Measurements from ENCODE around the gene MAB21L3.

The MAB21L3 gene

DNA sequence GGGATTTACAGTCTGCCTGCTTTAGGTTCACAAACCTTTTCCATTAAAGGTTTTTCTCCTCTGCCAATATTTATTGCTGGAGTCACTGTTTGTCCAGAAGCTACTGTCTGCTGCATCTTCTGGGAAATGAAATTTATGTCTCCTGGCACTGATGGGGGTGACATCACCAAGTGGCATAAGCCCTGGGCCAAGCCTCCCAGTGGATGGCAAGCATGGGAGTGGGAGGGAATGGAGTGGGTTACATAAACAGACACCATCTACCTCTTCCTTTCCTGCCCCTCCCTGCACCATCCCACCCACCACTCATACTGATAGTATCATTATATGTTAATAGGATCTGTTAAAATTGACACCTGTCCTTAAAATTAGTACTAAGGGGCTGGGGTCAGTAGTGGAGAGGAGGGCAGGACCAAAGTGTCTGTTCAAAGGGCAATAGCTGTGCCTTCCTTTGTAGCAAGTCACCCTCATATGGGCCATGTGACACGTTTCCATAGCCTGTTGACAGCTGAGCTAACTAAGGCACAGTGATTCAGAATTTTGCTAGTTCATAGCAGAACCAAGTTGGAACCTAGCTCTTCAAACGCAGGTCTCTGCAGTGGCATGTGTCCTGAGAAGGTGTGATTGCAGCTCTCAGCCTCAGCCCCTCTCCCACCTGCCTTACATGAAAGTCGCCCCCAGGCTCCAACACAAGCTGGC lies 71.0 kb downstream of the MAB21L3 start:
- Histone ChIP-seq H3K4ac (ENCODE audit: low read depth in 1 of 2, low read length in 2 of 2) (no peak overlapping the region), H3K18ac (ENCODE audit: low read depth in 1 of 2, low read length in 2 of 2) (no peak overlapping the region), H3K27ac (ENCODE audit: low read length, poor library complexity, severe bottlenecking) (no peak overlapping the region), H3K79me1 (replicated peaks; ENCODE audit: low read length, poor library complexity, severe bottlenecking) (no peaks in the 10 kb centered on the region), H2BK15ac (ENCODE audit: low read depth, poor library complexity, severe bottlenecking) (no peak overlapping the region), H3K4me2 (ENCODE audit: low read length, poor library complexity, severe bottlenecking) (no peak overlapping the region), H2BK5ac (ENCODE audit: low read depth, low read length, poor library complexity, severe bottlenecking) (no peak overlapping the region), H3K14ac (ENCODE audit: low read length in 2 of 2) (no peak overlapping the region), H3K9me3 (ENCODE audit: control insufficient read depth, low read length) (no peaks in the 10 kb centered on the region), H3K23ac (ENCODE audit: low read length in 2 of 2) (no peak overlapping the region), H2AFZ (ENCODE audit: low read depth, low read length) (no peak overlapping the region), H2BK120ac (ENCODE audit: low read depth, low read length) (no peak overlapping the region), H2AK5ac (ENCODE audit: low read length, severe bottlenecking) (no peak overlapping the region), H4K8ac (ENCODE audit: low read length) (no peak overlapping the region), H4K91ac (ENCODE audit: low read length) (no peak overlapping the region), H3K4me3 (ENCODE audit: insufficient read depth in 1 of 2, low read depth in 1 of 2, low read length in 2 of 2) (no peak overlapping the region), H3K4me1 (ENCODE audit: control insufficient read depth, insufficient read depth, low read depth, low read length) (no peaks in the 10 kb centered on the region), H3K9ac (ENCODE audit: low read length) (no peak overlapping the region), H3K36me3 (ENCODE audit: control insufficient read depth in 1 of 2, insufficient read depth in 2 of 2, low read depth in 1 of 2, low read length in 2 of 2) (no peaks in the 10 kb centered on the region), H2BK12ac (ENCODE audit: low read length in 2 of 2) (no peak overlapping the region), H3K27me3 (ENCODE audit: control insufficient read depth in 1 of 2, insufficient read depth in 1 of 2, low read length in 2 of 2) (peaks cover 46 to 49% of the 10 kb centered on the region in 2 experiments)
- no peak for DNase-seq
- 66% methylated on average over 3 of the region's 3 CpGs for WGBS
